IMR-90 (cell line): ENCODE data around the gene SLC37A1. TPM values are rescaled to one million over a fixed set of nuclear protein-coding genes. Genes with fewer than 3 reads are reported as not detected.

Experiments used
- ATAC-seq: fragments of 200-7000 bp; cut with Tn5 transposase; 2 replicates; pipeline ENCODE4 v1.9.1; 2020; ENCODE audit warnings: low read depth, mild to moderate bottlenecking, moderate library complexity
- BruUV-seq: library from RNA; stranded (reverse); fragments of 400-500 nt; replicated peaks from 2 replicates; lab custom pipeline; 2021; lab: Mats Ljungman, UMichigan
- CTCF ChIA-PET: fragments of 300-600 bp; formaldehyde crosslinking; extraction: SDS; loops from one replicate; lab custom pipeline; 2021; ENCODE audit warnings: antibody characterized with exemption; lab: Yijun Ruan, JAX
- POLR2A ChIA-PET: fragments of 300-600 bp; sonication (Branson Sonifier 250); formaldehyde crosslinking; loops from one replicate; lab custom pipeline; 2022; ENCODE audit warnings: antibody characterized with exemption; ENCODE audit not compliant: unreplicated experiment; lab: Charles Lee
- DNase-seq: peaks from one replicate; pipeline ENCODE4 v3.0.0; 2013
- H2AFZ ChIP-seq: replicated peaks from 2 replicates; pipeline ENCODE3; 2013; ENCODE audit warnings: low read length, mild to moderate bottlenecking; ENCODE audit not compliant: poor library complexity
- H2AK5ac ChIP-seq: 2 replicates; pipeline ENCODE4 v1.6.1; 2013; ENCODE audit warnings: low read depth, low read length, inconsistent platforms
- H2AK9ac ChIP-seq: replicated peaks from 2 replicates; pipeline ENCODE3; 2013; ENCODE audit warnings: mild to moderate bottlenecking, low read depth, low read length, moderate library complexity; ENCODE audit not compliant: poor library complexity
- H2BK120ac ChIP-seq: 2 replicates; pipeline ENCODE4 v1.6.1; 2013; ENCODE audit warnings: low read depth, low read length, inconsistent platforms
- H2BK15ac ChIP-seq: 3 replicates; pipeline ENCODE4 v1.6.1; 2013; ENCODE audit warnings: low read depth, low read length, inconsistent platforms
- H2BK20ac ChIP-seq: 2 replicates; pipeline ENCODE4 v1.6.1; 2013; ENCODE audit warnings: low read depth, mild to moderate bottlenecking, inconsistent platforms, low read length, moderate library complexity
- H2BK5ac ChIP-seq: 2 replicates; pipeline ENCODE4 v1.6.1; 2013; ENCODE audit warnings: mild to moderate bottlenecking, low read depth, low read length, inconsistent platforms; ENCODE audit not compliant: poor library complexity, severe bottlenecking
- H3K14ac ChIP-seq: replicated peaks from 2 replicates; pipeline ENCODE4 v1.6.1; 2013; ENCODE audit warnings: low read depth, low read length, inconsistent platforms
- H3K18ac ChIP-seq: 2 replicates; pipeline ENCODE4 v1.6.1; 2013; ENCODE audit warnings: low read depth, low read length, control low read depth
- H3K23ac ChIP-seq: 2 replicates; pipeline ENCODE4 v1.6.1; 2013; ENCODE audit warnings: low read depth, low read length, inconsistent platforms
- H3K27ac ChIP-seq: 2 replicates; pipeline ENCODE4 v1.5.1; 2013; ENCODE audit warnings: mild to moderate bottlenecking, control low read depth, low read length; ENCODE audit not compliant: insufficient read depth
- H3K27me3 ChIP-seq: 2 replicates; pipeline ENCODE4 v1.6.1; 2013; ENCODE audit warnings: low read length; ENCODE audit not compliant: control insufficient read depth, insufficient read depth
- H3K36me3 ChIP-seq: 2 replicates; pipeline ENCODE4 v1.6.1; 2013; ENCODE audit warnings: low read length, mixed read lengths; ENCODE audit not compliant: control insufficient read depth, insufficient read depth
- H3K4ac ChIP-seq: 2 replicates; pipeline ENCODE4 v1.6.1; 2013; ENCODE audit warnings: low read depth, low read length, inconsistent platforms
- H3K4me1 ChIP-seq: 2 replicates; pipeline ENCODE4 v1.6.1; 2013; ENCODE audit warnings: low read length, mixed read lengths; ENCODE audit not compliant: control insufficient read depth, insufficient read depth
- H3K4me2 ChIP-seq: 2 replicates; pipeline ENCODE4 v1.6.1; 2013; ENCODE audit warnings: low read depth, mild to moderate bottlenecking, control low read depth, low read length, moderate library complexity
- H3K4me3 ChIP-seq: 2 replicates; pipeline ENCODE4 v1.5.1; 2013; ENCODE audit warnings: low read depth, mild to moderate bottlenecking, control low read depth, low read length, moderate library complexity; ENCODE audit not compliant: insufficient read depth
- H3K56ac ChIP-seq: 2 replicates; pipeline ENCODE4 v1.6.1; 2013; ENCODE audit warnings: low read length, inconsistent platforms; ENCODE audit not compliant: insufficient read depth; ENCODE audit errors: extremely low read depth
- H3K79me1 ChIP-seq, 2 experiments: 2 replicates each; pipeline ENCODE4 v1.6.1; 2013; ENCODE audit warnings: low read length in 2 of 2, inconsistent platforms in 1 of 2, low read depth in 1 of 2
- H3K9ac ChIP-seq: 2 replicates; pipeline ENCODE4 v1.6.1; 2013; ENCODE audit warnings: low read depth, low read length, control low read depth
- H3K9me1 ChIP-seq: 2 replicates; pipeline ENCODE4 v1.6.1; 2013; ENCODE audit warnings: low read length, inconsistent platforms; ENCODE audit not compliant: insufficient read depth
- H3K9me3 ChIP-seq: 2 replicates; pipeline ENCODE4 v1.6.1; 2013; ENCODE audit warnings: low read length; ENCODE audit not compliant: control insufficient read depth, insufficient read depth
- H4K20me1 ChIP-seq: 2 replicates; pipeline ENCODE4 v1.6.1; 2013; ENCODE audit warnings: low read length, inconsistent platforms; ENCODE audit not compliant: insufficient read depth
- H4K5ac ChIP-seq: 2 replicates; pipeline ENCODE4 v1.6.1; 2013; ENCODE audit warnings: mild to moderate bottlenecking, low read depth, low read length, control low read depth
- H4K8ac ChIP-seq, 2 experiments: 2 replicates each; pipeline ENCODE4 v1.6.1; 2013; ENCODE audit warnings: low read depth in 2 of 2, low read length in 2 of 2, control low read depth in 1 of 2, inconsistent platforms in 1 of 2
- H4K91ac ChIP-seq: 2 replicates; pipeline ENCODE4 v1.6.1; 2013; ENCODE audit warnings: low read depth, low read length, inconsistent platforms; ENCODE audit not compliant: insufficient read depth
- BHLHE40 ChIP-seq: fragments of 150-350 bp; IDR thresholded peaks from 2 replicates; pipeline ENCODE4 v1.6.1; 2016; ENCODE audit warnings: mild to moderate bottlenecking, low read depth, low read length
- CEBPB ChIP-seq: IDR thresholded peaks from 2 replicates; pipeline ENCODE4 v1.6.1; 2012; ENCODE audit warnings: low read depth, low read length, improper control_type of control experiment
- CHD1 ChIP-seq: IDR thresholded peaks from 2 replicates; pipeline ENCODE4 v1.6.1; 2012; ENCODE audit warnings: low read depth, low read length, improper control_type of control experiment
- FOS ChIP-seq: fragments of 150-350 bp; IDR thresholded peaks from 2 replicates; pipeline ENCODE4 v1.6.1; 2016; ENCODE audit warnings: low read depth, low read length
- MAFK ChIP-seq: IDR thresholded peaks from 2 replicates; pipeline ENCODE4 v1.6.1; 2012; ENCODE audit warnings: low read depth, low read length, improper control_type of control experiment
- MAZ ChIP-seq: IDR thresholded peaks from 2 replicates; pipeline ENCODE4 v1.6.1; 2012; ENCODE audit warnings: low read depth, mild to moderate bottlenecking, low read length, improper control_type of control experiment, moderate library complexity, borderline replicate concordance
- MXI1 ChIP-seq: IDR thresholded peaks from 2 replicates; pipeline ENCODE4 v1.6.1; 2012; ENCODE audit warnings: low read depth, mild to moderate bottlenecking, low read length, moderate library complexity, borderline replicate concordance
- NFE2L2 ChIP-seq: fragments of 150-350 bp; IDR thresholded peaks from 2 replicates; pipeline ENCODE4 v1.6.1; 2016; ENCODE audit warnings: low read depth, mild to moderate bottlenecking, low read length
- POLR2A ChIP-seq: IDR thresholded peaks from 2 replicates; pipeline ENCODE4 v1.6.1; 2012; ENCODE audit warnings: mild to moderate bottlenecking, low read depth, low read length
- RAD21 ChIP-seq: IDR thresholded peaks from 2 replicates; pipeline ENCODE4 v1.6.1; 2012; ENCODE audit warnings: low read length, improper control_type of control experiment
- RCOR1 ChIP-seq: IDR thresholded peaks from 2 replicates; pipeline ENCODE4 v1.6.1; 2012; ENCODE audit warnings: mild to moderate bottlenecking, low read length, improper control_type of control experiment; ENCODE audit not compliant: insufficient replicate concordance
- RFX5 ChIP-seq: IDR thresholded peaks from 2 replicates; pipeline ENCODE4 v1.8.0; 2012; ENCODE audit warnings: low read depth, mild to moderate bottlenecking, low read length, moderate library complexity
- SMC3 ChIP-seq: fragments of 150-350 bp; IDR thresholded peaks from 2 replicates; pipeline ENCODE4 v1.6.1; 2016; ENCODE audit warnings: low read depth, mild to moderate bottlenecking, antibody characterized with exemption, low read length, moderate library complexity
- WGBS, 2 experiments: methylation state at CpG; one replicate each; pipeline versions ENCODE4 v1.1.5 to v1.1.7; 2013; ENCODE audit warnings: missing lambda C conversion rate in 2 of 2; ENCODE audit not compliant: insufficient read length in 1 of 2; ENCODE audit errors: extremely low coverage in 2 of 2; 5-methylcytosine and 5-hydroxymethylcytosine counted together
- dilution Hi-C: fragments of 300-500 bp; cut with HindIII; formaldehyde crosslinking; loops from one replicate; pipeline ENCODE4 v1.14.3; 2018; ENCODE audit warnings: low sequenced_read_pairs; ENCODE audit not compliant: unreplicated experiment
- in situ Hi-C: fragments of 300-500 bp; cut with MboI; formaldehyde crosslinking; loops from 3 replicates; pipeline ENCODE4 v1.14.3; 2019; ENCODE audit warnings: low sequenced_read_pairs, inconsistent platforms, mixed read lengths
- intact Hi-C: fragments of 100-400 bp; cut with micrococcal nuclease; formaldehyde crosslinking; loops from 2 replicates; pipeline ENCODE4 v1.10.0; 2022
- polyA plus RNA-seq, 3 experiments: library from polyadenylated mRNA; depleted of rRNA; stranded (reverse); fragments of >200 nt; gene quantifications; 2 replicates each; pipeline ENCODE4 v1.2.3, GENCODE V29; 2012; ENCODE audit warnings: low replicate concordance in 1 of 3
- total RNA-seq: library from RNA; depleted of rRNA; stranded (reverse); fragments of >200 nt; gene quantifications from 2 replicates; pipeline ENCODE4 v1.2.3, GENCODE V29; 2012
- TF ChIP-seq, protein P1 (sequence below): fragments of 150-350 bp; IDR thresholded peaks from 2 replicates; pipeline ENCODE4 v1.6.1; 2016; ENCODE audit warnings: low read depth, mild to moderate bottlenecking, low read length, moderate library complexity, borderline replicate concordance
- TF ChIP-seq, protein P2 (sequence below): fragments of 150-350 bp; IDR thresholded peaks from 2 replicates; pipeline ENCODE4 v1.6.1; 2017; ENCODE audit warnings: mild to moderate bottlenecking, antibody characterized with exemption, low read length, low read depth

The SLC37A1 gene
- total and polyA plus RNA-seq, 2 of the 4 experiments (the other 2 are of a cell fraction): 0.36 to 0.48 TPM

DNA sequence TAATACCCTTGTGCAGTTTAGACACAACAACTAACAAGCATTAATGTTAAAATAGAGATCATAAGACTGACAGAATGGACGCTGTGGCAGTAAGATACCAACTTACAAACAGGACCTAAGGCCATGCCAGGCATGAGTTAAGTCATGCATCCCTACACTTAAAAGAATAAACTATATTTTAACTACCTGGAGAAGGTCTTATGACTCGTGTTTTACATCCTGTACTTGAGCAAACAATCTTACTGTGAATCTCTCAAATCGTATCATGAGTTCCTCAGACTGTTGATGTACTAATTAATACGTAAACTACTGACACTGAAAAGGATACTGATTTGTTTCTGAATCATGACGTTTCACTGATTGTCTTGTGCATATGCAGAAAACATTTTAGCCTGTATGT, 15.6 kb upstream of the SLC37A1 start (continued):
- TF ChIP-seq SMC3 (no peak), RFX5 (no peak)

DNA sequence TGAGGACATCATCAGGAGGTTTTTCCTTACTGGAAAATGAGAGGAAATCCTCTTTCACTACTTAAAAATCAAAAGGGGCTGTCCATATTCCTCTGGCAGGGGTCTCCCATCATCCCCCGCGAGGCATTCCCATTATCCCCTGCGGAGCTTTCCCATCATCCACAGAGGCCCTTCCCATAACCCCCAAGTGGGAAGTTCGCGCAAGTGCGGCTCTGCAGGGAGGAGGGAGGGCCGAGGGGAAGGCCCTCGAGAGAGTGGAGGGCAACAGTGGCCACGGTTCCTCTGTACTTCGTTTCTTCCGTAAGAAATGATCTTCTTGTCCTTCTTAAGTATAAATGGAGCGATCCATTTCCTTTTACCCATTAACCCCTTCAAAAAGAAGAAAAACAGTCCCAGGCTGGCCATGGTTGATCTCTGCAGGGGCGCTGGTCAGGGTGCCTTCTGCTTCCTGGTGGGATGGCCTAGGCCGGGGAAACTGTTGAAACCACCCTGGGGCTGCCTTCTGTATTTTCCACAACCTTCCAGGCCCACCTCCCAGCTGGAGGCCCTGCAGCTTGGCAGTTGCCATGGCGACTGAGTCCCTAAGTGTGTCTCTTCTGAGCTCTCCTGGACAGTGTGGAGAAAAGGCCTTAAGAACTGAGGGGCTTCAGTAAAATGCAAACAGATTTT, 14.1 kb upstream of the SLC37A1 start:
- no peak overlapping the region for H4K5ac ChIP-seq
- no peak overlapping the region for H3K23ac ChIP-seq
- no peak overlapping the region for H3K56ac ChIP-seq
- dilution Hi-C loops (no loop called here), intact Hi-C loops (no loop called here), in situ Hi-C loops (no loop called here)
- no peak overlapping the region for H3K9ac ChIP-seq
- 20% methylated on average over 1 of the region's 15 CpGs; no CpG with 5 or more reads in 1 of the 2 experiments for WGBS, 2 experiments
- no peak overlapping the region for H2AFZ ChIP-seq
- H2BK20ac ChIP-seq: no peak overlapping the region
- no peak overlapping the region for H2AK9ac ChIP-seq
- H2BK15ac ChIP-seq: no peak overlapping the region
- no peaks in the 10 kb centered on the region for H3K9me3 ChIP-seq
- DNase-seq: no peak
- H3K4me3 ChIP-seq: no peak overlapping the region
- H3K4me2 ChIP-seq: no peak overlapping the region
- peaks cover 6% of the 10 kb centered on the region for H3K27me3 ChIP-seq
- H4K20me1 ChIP-seq: no peaks in the 10 kb centered on the region
- no peak overlapping the region for H4K91ac ChIP-seq
- no peak overlapping the region for H3K14ac ChIP-seq
- no peak overlapping the region for H3K18ac ChIP-seq
- BruUV-seq: no TSS peak
- no peak overlapping the region for H2BK120ac ChIP-seq
- H3K79me1 ChIP-seq: no peaks in the 10 kb centered on the region
- no peak overlapping the region for H4K8ac ChIP-seq
- no peak overlapping the region for H2AK5ac ChIP-seq
- no peak overlapping the region for H2BK5ac ChIP-seq
- no peak for ATAC-seq
- POLR2A ChIA-PET: no interaction called here
- H3K4ac ChIP-seq: no peak overlapping the region
- 0 out of 2 replicates have a peak, but pooled peaks cover 4% of the 10 kb centered on the region for H3K9me1 ChIP-seq
- CTCF ChIA-PET: no interaction called here
- no peaks in the 10 kb centered on the region for H3K4me1 ChIP-seq
- H3K36me3 ChIP-seq: no peaks in the 10 kb centered on the region
- no peak overlapping the region for H3K27ac ChIP-seq
- no peak for TF ChIP-seq MXI1
- TF ChIP-seq CEBPB: no peak
- no peak for TF ChIP-seq RCOR1
- TF ChIP-seq CHD1: no peak
- no peak for TF ChIP-seq MAZ
- no peak for TF ChIP-seq FOS
- TF ChIP-seq SMC3: no peak
- TF ChIP-seq NFE2L2: no peak
- TF ChIP-seq RFX5: no peak
- TF ChIP-seq MAFK: no peak
- TF ChIP-seq RAD21: no peak
- TF ChIP-seq, protein P1, sequence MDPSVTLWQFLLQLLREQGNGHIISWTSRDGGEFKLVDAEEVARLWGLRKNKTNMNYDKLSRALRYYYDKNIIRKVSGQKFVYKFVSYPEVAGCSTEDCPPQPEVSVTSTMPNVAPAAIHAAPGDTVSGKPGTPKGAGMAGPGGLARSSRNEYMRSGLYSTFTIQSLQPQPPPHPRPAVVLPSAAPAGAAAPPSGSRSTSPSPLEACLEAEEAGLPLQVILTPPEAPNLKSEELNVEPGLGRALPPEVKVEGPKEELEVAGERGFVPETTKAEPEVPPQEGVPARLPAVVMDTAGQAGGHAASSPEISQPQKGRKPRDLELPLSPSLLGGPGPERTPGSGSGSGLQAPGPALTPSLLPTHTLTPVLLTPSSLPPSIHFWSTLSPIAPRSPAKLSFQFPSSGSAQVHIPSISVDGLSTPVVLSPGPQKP: no peak
- TF ChIP-seq POLR2A: no peak
- no peak for TF ChIP-seq BHLHE40
- TF ChIP-seq, protein P2, sequence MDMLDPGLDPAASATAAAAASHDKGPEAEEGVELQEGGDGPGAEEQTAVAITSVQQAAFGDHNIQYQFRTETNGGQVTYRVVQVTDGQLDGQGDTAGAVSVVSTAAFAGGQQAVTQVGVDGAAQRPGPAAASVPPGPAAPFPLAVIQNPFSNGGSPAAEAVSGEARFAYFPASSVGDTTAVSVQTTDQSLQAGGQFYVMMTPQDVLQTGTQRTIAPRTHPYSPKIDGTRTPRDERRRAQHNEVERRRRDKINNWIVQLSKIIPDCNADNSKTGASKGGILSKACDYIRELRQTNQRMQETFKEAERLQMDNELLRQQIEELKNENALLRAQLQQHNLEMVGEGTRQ: no peak
